Testis (tissue), 3 donors: ENCODE data around the gene JAKMIP3. TPM values are rescaled to one million over a fixed set of nuclear protein-coding genes. Genes with fewer than 3 reads are reported as not detected.

Source experiments
- DNase-seq: peaks from one replicate; pipeline ENCODE4 v3.0.0-alpha.2; 2019
- H3K27ac ChIP-seq, 2 donors: fragments of 200-600 bp; sonication (generic); one replicate each; pipeline ENCODE4 v1.5.1; 2019
- H3K27me3 ChIP-seq: fragments of 200-600 bp; sonication (generic); one replicate; pipeline ENCODE4 v1.5.1; 2019
- H3K36me3 ChIP-seq: fragments of 200-600 bp; sonication (generic); one replicate; pipeline ENCODE4 v1.5.1; 2017; ENCODE audit warnings: low read depth; ENCODE audit errors: missing control alignments
- H3K4me1 ChIP-seq: fragments of 200-600 bp; sonication (generic); one replicate; pipeline ENCODE4 v1.5.1; 2019
- H3K4me3 ChIP-seq, 2 donors: fragments of 200-600 bp; sonication (generic); one replicate each; pipeline ENCODE4 v1.5.1; 2017 to 2019
- H3K9me3 ChIP-seq: fragments of 200-600 bp; sonication (generic); one replicate; pipeline ENCODE4 v1.5.1; 2017
- POLR2A ChIP-seq: fragments of 450-650 bp; IDR thresholded peaks from one replicate; pipeline ENCODE4 v1.6.1; 2017; ENCODE audit warnings: antibody characterized with exemption, mild to moderate bottlenecking, moderate library complexity
- WGBS, 2 donors: methylation state at CpG; one replicate each; pipeline ENCODE4 v1.1.5; 2018; 5-methylcytosine and 5-hydroxymethylcytosine counted together
- intact Hi-C: fragments of 100-400 bp; cut with DNase I; formaldehyde crosslinking; loops from one replicate; pipeline ENCODE4 v1.15.1; 2023; ENCODE audit warnings: low total_unique reads
- polyA plus RNA-seq: library from polyadenylated mRNA; stranded (reverse); fragments of 350-450 nt; fragmentation: Illumina TruSeq; extraction: RNeasy Lipid Tissue Mini Kit (QIAGEN cat#74804); gene quantifications from one replicate; pipeline ENCODE4 v1.2.3, GENCODE V29; 2014; ENCODE audit warnings: low read depth, low replicate concordance; ENCODE audit not compliant: insufficient read depth
- total RNA-seq, 2 donors: library from RNA; depleted of rRNA; stranded (reverse); fragments of >200 nt; gene quantifications; one replicate each; pipeline ENCODE4 v1.2.3, GENCODE V29; 2016
- TF ChIP-seq, protein P1 (sequence below), 3 experiments: fragments of 450-650 bp in 2 of 3; fragments of 200-600 bp in 1 of 3; sonication (generic) in 1 of 3; IDR thresholded peaks; one replicate each; pipeline ENCODE4 v1.5.1; 2016 to 2019; ENCODE audit warnings: antibody characterized with exemption in 3 of 3, mild to moderate bottlenecking in 2 of 3, moderate library complexity in 1 of 3

The JAKMIP3 gene
- total and polyA plus RNA-seq, 3 donors from 2014 or later, result 1.3 to 4.6 (median 3.3) TPM

- Histone ChIP-seq H3K4me3 (peak overlapping the region; percentile 48 to 50), H3K36me3 (no peaks in the 10 kb centered on the region), H3K4me1 (peaks cover 8% of the 10 kb centered on the region), H3K27me3 (no peaks in the 10 kb centered on the region), H3K9me3 (no peaks in the 10 kb centered on the region), H3K27ac (no peak overlapping the region)
- TF ChIP-seq, protein P1, sequence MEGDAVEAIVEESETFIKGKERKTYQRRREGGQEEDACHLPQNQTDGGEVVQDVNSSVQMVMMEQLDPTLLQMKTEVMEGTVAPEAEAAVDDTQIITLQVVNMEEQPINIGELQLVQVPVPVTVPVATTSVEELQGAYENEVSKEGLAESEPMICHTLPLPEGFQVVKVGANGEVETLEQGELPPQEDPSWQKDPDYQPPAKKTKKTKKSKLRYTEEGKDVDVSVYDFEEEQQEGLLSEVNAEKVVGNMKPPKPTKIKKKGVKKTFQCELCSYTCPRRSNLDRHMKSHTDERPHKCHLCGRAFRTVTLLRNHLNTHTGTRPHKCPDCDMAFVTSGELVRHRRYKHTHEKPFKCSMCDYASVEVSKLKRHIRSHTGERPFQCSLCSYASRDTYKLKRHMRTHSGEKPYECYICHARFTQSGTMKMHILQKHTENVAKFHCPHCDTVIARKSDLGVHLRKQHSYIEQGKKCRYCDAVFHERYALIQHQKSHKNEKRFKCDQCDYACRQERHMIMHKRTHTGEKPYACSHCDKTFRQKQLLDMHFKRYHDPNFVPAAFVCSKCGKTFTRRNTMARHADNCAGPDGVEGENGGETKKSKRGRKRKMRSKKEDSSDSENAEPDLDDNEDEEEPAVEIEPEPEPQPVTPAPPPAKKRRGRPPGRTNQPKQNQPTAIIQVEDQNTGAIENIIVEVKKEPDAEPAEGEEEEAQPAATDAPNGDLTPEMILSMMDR (IDR thresholded peaks at IDR 0.05), result no peak
- no peak for TF ChIP-seq POLR2A
- DNase-seq, result peak; percentile 43
- 0 to 1% methylated on average over 9 to 59 of the region's 100 CpGs for WGBS, 2 donors
- intact Hi-C loops, result no loop called here
These were observed 29.4 kb upstream of the JAKMIP3 start for GRCh38 chr10:132036153-132036886.

DNA sequence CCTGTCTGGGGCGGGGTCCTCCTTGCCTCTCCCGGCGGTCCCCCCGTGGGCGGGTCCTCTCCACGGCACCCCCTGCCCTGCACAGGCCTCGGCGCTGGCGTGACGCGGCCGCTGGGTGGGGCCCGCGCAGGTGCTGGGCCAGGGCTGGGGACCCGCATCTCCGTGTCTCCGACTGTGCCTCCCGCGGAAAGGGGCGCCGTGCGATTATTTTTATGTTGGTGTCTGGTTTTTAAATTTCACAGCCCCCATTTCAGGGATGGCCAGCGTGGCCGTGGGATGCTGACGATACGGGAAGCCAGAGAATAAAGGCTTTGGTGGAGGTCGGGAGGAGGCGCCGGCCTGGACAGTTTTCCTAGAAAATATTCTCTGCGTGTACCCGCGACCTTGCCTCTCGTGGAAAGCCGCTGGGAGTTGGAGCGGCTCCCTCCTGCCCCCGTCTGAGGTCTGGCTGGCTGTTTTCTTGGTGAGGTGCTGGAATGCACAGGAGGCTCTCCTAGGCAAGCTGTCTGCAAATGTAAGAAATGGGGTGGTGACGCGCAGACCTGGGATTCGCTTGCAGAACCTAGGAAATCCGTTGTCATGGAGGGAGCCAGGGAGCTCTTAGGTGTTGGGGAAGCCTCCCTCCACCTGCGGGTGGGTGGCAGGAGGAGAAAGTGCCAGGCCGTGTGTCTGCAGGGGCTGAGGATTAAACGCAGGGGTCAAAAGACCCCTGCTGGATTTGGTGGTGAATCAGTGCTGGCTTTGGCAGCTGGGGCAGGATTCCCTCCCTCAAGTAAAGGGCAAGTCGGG is 28.7 kb upstream of the JAKMIP3 start:
- no peaks in the 10 kb centered on the region for H3K36me3 ChIP-seq
- no peak for TF ChIP-seq POLR2A
- TF ChIP-seq, protein P1 (IDR thresholded peaks at IDR 0.05), result no peak
- peak overlapping the region; percentile 48 to 50 for H3K4me3 ChIP-seq
- no peaks in the 10 kb centered on the region for H3K27me3 ChIP-seq
- DNase-seq, result no peak
- WGBS, 2 donors, result 7 to 13% methylated on average over 19 to 44 of the region's 44 CpGs
- intact Hi-C loops, result no loop called here
- peaks cover 8% of the 10 kb centered on the region for H3K4me1 ChIP-seq
- no peaks in the 10 kb centered on the region for H3K9me3 ChIP-seq
- H3K27ac ChIP-seq, result no peak overlapping the region

GRCh38 chr10:132037676-132037975 is 28.1 kb upstream of the JAKMIP3 start:
- peaks cover 8% of the 10 kb centered on the region for H3K4me1 ChIP-seq
- H3K9me3 ChIP-seq, result no peaks in the 10 kb centered on the region
- TF ChIP-seq, protein P1 (IDR thresholded peaks at IDR 0.05), result no peak
- TF ChIP-seq POLR2A, result no peak
- DNase-seq, result no peak
- intact Hi-C loops, result no loop called here
- no peak overlapping the region for H3K4me3 ChIP-seq
- 48 to 58% methylated on average over 2 to 10 of the region's 10 CpGs for WGBS, 2 donors
- H3K27me3 ChIP-seq, result no peaks in the 10 kb centered on the region
- H3K36me3 ChIP-seq, result no peaks in the 10 kb centered on the region
- no peak overlapping the region for H3K27ac ChIP-seq

DNA sequence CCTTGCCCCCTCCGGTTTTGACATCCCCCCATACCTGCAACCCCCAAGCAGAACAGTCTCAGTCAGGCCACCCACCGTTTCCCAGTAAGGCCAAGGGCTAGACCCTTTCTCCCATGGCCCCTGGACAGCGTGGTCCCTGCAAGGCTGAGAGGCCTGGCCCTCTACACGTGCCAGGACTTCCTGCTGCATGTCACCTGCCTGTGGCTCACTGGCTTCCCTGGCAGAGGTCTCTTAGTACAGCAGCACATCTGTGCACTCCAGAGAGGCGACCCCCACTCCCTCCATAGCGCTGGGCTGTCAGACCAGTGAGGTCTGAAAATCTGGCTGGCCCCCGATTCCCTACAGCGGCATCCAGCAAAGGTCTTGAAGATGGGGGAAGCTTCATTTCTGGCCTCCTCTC is 26.4 kb upstream of the JAKMIP3 start:
- DNase-seq, result no peak
- peaks cover 8% of the 10 kb centered on the region for H3K4me1 ChIP-seq
- no peaks in the 10 kb centered on the region for H3K9me3 ChIP-seq
- intact Hi-C loops, result no loop called here
- H3K4me3 ChIP-seq, result no peak overlapping the region
- H3K27me3 ChIP-seq, result no peaks in the 10 kb centered on the region
- TF ChIP-seq, protein P1 (IDR thresholded peaks at IDR 0.05), result no peak
- no peak for TF ChIP-seq POLR2A
- 89 to 91% methylated on average over 5 to 8 of the region's 8 CpGs for WGBS, 2 donors
- no peak overlapping the region for H3K27ac ChIP-seq
- H3K36me3 ChIP-seq, result no peaks in the 10 kb centered on the region
